Mesenchymal stem cell (in vitro differentiated cells and primary cell): ENCODE results near the gene SLC38A4.
"Not testable (repeated sequence)": the region's sequence is repeated elsewhere in the genome, so short reads cannot be mapped to it uniquely, and the experiment has no call there.

Source experiments
- DNase-seq: peaks from one replicate; pipeline ENCODE4 v3.0.0-alpha.2; 2013
- H2AFZ ChIP-seq: one replicate; pipeline ENCODE4 v1.6.1; 2013; ENCODE audit warnings: low read depth, mild to moderate bottlenecking, control low read depth, inconsistent platforms, low read length, moderate library complexity
- H2AK5ac ChIP-seq: 2 replicates; pipeline ENCODE4 v1.6.1; 2013; ENCODE audit warnings: low read length, moderate library complexity, mild to moderate bottlenecking, inconsistent platforms; ENCODE audit not compliant: severe bottlenecking
- H2BK120ac ChIP-seq: one replicate; pipeline ENCODE4 v1.6.1; 2013; ENCODE audit warnings: low read depth, mild to moderate bottlenecking, inconsistent platforms, low read length, moderate library complexity
- H2BK12ac ChIP-seq, 2 experiments: one replicate each; pipeline ENCODE4 v1.6.1; 2013; ENCODE audit warnings: inconsistent platforms in 2 of 2, low read length in 2 of 2, mild to moderate bottlenecking in 2 of 2, moderate library complexity in 2 of 2, control low read depth in 1 of 2
- H2BK15ac ChIP-seq: one replicate; pipeline ENCODE4 v1.6.1; 2013; ENCODE audit warnings: mild to moderate bottlenecking, low read depth, inconsistent platforms; ENCODE audit not compliant: poor library complexity, severe bottlenecking
- H2BK5ac ChIP-seq: 2 replicates; pipeline ENCODE4 v1.6.1; 2013; ENCODE audit warnings: low read depth, mild to moderate bottlenecking, low read length, control low read depth, inconsistent platforms; ENCODE audit not compliant: poor library complexity, severe bottlenecking
- H3K14ac ChIP-seq, 2 experiments: one replicate each; pipeline ENCODE4 v1.6.1; 2013; ENCODE audit warnings: inconsistent platforms in 2 of 2, low read length in 2 of 2, control low read depth in 1 of 2, mild to moderate bottlenecking in 1 of 2, moderate library complexity in 1 of 2
- H3K18ac ChIP-seq, 2 experiments: one replicate each; pipeline ENCODE4 v1.6.1; 2013; ENCODE audit warnings: inconsistent platforms in 2 of 2, low read length in 2 of 2, control low read depth in 1 of 2, low read depth in 1 of 2, mild to moderate bottlenecking in 1 of 2
- H3K23ac ChIP-seq, 2 experiments: one replicate each; pipeline ENCODE4 v1.6.1; 2013; ENCODE audit warnings: inconsistent platforms in 2 of 2, low read length in 2 of 2, mild to moderate bottlenecking in 2 of 2, moderate library complexity in 2 of 2, control low read depth in 1 of 2
- H3K27ac ChIP-seq: 2 replicates; pipeline ENCODE4 v1.5.1; 2013; ENCODE audit warnings: mild to moderate bottlenecking, moderate library complexity, low read length, control low read depth, inconsistent platforms; ENCODE audit not compliant: poor library complexity, severe bottlenecking
- H3K27me3 ChIP-seq, 2 experiments: 2 replicates each; pipeline versions ENCODE4 v1.6.1 to v1.7.0; 2013; ENCODE audit warnings: low read length in 2 of 2, mild to moderate bottlenecking in 2 of 2, moderate library complexity in 2 of 2, control low read depth in 1 of 2, inconsistent platforms in 1 of 2; ENCODE audit not compliant: control insufficient read depth in 1 of 2, insufficient read depth in 1 of 2
- H3K36me3 ChIP-seq, 2 experiments: 2 replicates each; pipeline versions ENCODE4 v1.6.1 to v1.7.0; 2013; ENCODE audit warnings: low read length in 2 of 2, control low read depth in 1 of 2, inconsistent platforms in 1 of 2, low read depth in 1 of 2, mild to moderate bottlenecking in 1 of 2; ENCODE audit not compliant: insufficient read depth in 2 of 2, control insufficient read depth in 1 of 2
- H3K4ac ChIP-seq, 2 experiments: one replicate each; pipeline ENCODE4 v1.6.1; 2013; ENCODE audit warnings: inconsistent platforms in 2 of 2, low read length in 2 of 2, mild to moderate bottlenecking in 2 of 2, moderate library complexity in 2 of 2, control low read depth in 1 of 2, low read depth in 1 of 2
- H3K4me1 ChIP-seq: 2 replicates; pipeline ENCODE4 v1.6.1; 2013; ENCODE audit warnings: low read depth, low read length, control low read depth; ENCODE audit not compliant: control insufficient read depth, insufficient read depth
- H3K4me2 ChIP-seq: 2 replicates; pipeline ENCODE4 v1.6.1; 2013; ENCODE audit warnings: low read length, mild to moderate bottlenecking, inconsistent platforms; ENCODE audit not compliant: poor library complexity, severe bottlenecking
- H3K4me3 ChIP-seq, 2 experiments: 2 replicates each; pipeline versions ENCODE4 v1.5.1 to v1.7.0; 2013; ENCODE audit warnings: low read length in 2 of 2, mild to moderate bottlenecking in 2 of 2, control low read depth in 1 of 2, low read depth in 1 of 2; ENCODE audit not compliant: insufficient read depth in 1 of 2
- H3K79me1 ChIP-seq: replicated peaks from 2 replicates; pipeline ENCODE4 v1.6.1; 2013; ENCODE audit warnings: mild to moderate bottlenecking, control low read depth, low read length, inconsistent platforms; ENCODE audit not compliant: poor library complexity, severe bottlenecking
- H3K9ac ChIP-seq: 2 replicates; pipeline ENCODE4 v1.7.0; 2013; ENCODE audit warnings: mild to moderate bottlenecking, low read length, moderate library complexity
- H3K9me3 ChIP-seq: 2 replicates; pipeline ENCODE4 v1.7.0; 2013; ENCODE audit warnings: mild to moderate bottlenecking, low read length; ENCODE audit not compliant: control insufficient read depth
- H4K8ac ChIP-seq: one replicate; pipeline ENCODE4 v1.6.1; 2013; ENCODE audit warnings: inconsistent platforms, mild to moderate bottlenecking, low read length, moderate library complexity
- H4K91ac ChIP-seq: one replicate; pipeline ENCODE4 v1.6.1; 2013; ENCODE audit warnings: mild to moderate bottlenecking, low read length, inconsistent platforms
- WGBS: methylation state at CpG from one replicate; pipeline ENCODE4 v1.1.7; 2013; ENCODE audit warnings: mixed read lengths; 5-methylcytosine and 5-hydroxymethylcytosine counted together

The SLC38A4 gene

GRCh38 chr12:46854188-46854587 lies 28.4 kb upstream of the SLC38A4 start:
- not testable (repeated sequence) for DNase-seq, H3K4me3 ChIP-seq, H2AK5ac ChIP-seq, H2AFZ ChIP-seq, H3K4ac ChIP-seq, H3K9ac ChIP-seq, H2BK12ac ChIP-seq, H3K4me1 ChIP-seq, H3K27me3 ChIP-seq, H4K8ac ChIP-seq, H3K18ac ChIP-seq, H2BK120ac ChIP-seq, H3K79me1 ChIP-seq, H2BK15ac ChIP-seq, H3K27ac ChIP-seq, H3K36me3 ChIP-seq, H3K14ac ChIP-seq, H2BK5ac ChIP-seq, H3K23ac ChIP-seq, H4K91ac ChIP-seq, H3K4me2 ChIP-seq
- H3K9me3 ChIP-seq = peaks cover 30% of the 10 kb centered on the region

DNA sequence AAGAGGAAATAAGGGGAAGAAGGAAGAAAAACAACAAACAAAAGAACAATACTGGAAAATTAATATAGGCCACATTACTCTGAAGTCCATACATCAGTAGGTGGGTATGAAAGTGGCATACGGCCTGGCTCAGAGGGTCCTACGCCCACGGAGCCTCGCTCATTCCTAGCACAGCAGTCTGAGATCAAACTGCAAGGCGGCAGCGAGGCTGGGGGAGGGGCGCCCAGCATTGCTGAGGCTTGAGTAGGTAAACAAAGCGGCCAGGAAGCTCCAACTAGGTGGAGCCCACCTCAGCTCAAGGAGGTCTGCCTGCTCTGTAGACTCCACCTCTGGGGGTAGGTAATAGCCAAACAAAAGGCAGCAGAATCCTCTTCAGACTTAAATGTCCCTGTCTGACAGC lies 23.0 kb upstream of the SLC38A4 start:
- not testable (repeated sequence) for H3K18ac ChIP-seq, H3K4me2 ChIP-seq, H3K9me3 ChIP-seq, H3K4ac ChIP-seq, H4K91ac ChIP-seq, H2BK120ac ChIP-seq, H3K27me3 ChIP-seq, H3K23ac ChIP-seq, H2BK5ac ChIP-seq, H2BK15ac ChIP-seq, H3K27ac ChIP-seq, DNase-seq, H3K79me1 ChIP-seq, H3K36me3 ChIP-seq, H3K4me1 ChIP-seq, H3K4me3 ChIP-seq, H3K9ac ChIP-seq, H2BK12ac ChIP-seq, H3K14ac ChIP-seq, H2AK5ac ChIP-seq, H2AFZ ChIP-seq
- WGBS = 79% methylated on average over 8 of the region's 8 CpGs
- H4K8ac ChIP-seq = peak overlapping the region; percentile 23

GRCh38 chr12:46847001-46847400 lies 21.2 kb upstream of the SLC38A4 start:
- no peak overlapping the region for H2BK5ac ChIP-seq
- H3K23ac ChIP-seq = no peak overlapping the region
- no peak overlapping the region for H3K4me2 ChIP-seq
- H3K27ac ChIP-seq = no peak overlapping the region
- no peaks in the 10 kb centered on the region for H3K4me1 ChIP-seq
- no peak overlapping the region for H3K4ac ChIP-seq
- DNase-seq = no peak
- no peak overlapping the region for H2BK15ac ChIP-seq
- H3K14ac ChIP-seq = no peak overlapping the region
- no peak overlapping the region for H3K4me3 ChIP-seq
- H4K91ac ChIP-seq = no peak overlapping the region
- 100% methylated on average over 1 of the region's 1 CpG for WGBS
- no peaks in the 10 kb centered on the region for H3K9me3 ChIP-seq
- H3K18ac ChIP-seq = no peak overlapping the region
- no peak overlapping the region for H4K8ac ChIP-seq
- no peaks in the 10 kb centered on the region for H3K79me1 ChIP-seq
- no peak overlapping the region for H2BK120ac ChIP-seq
- no peak overlapping the region for H2AK5ac ChIP-seq
- no peak overlapping the region for H2BK12ac ChIP-seq
- H2AFZ ChIP-seq = no peak overlapping the region
- no peaks in the 10 kb centered on the region for H3K36me3 ChIP-seq
- no peaks in the 10 kb centered on the region for H3K27me3 ChIP-seq
- H3K9ac ChIP-seq = no peak overlapping the region

GRCh38 chr12:46843811-46844210 lies 18.0 kb upstream of the SLC38A4 start:
- H2BK12ac ChIP-seq = no peak overlapping the region
- no peak overlapping the region for H2AFZ ChIP-seq
- H3K14ac ChIP-seq = no peak overlapping the region
- DNase-seq = no peak
- H3K23ac ChIP-seq = no peak overlapping the region
- no peaks in the 10 kb centered on the region for H3K4me1 ChIP-seq
- H3K18ac ChIP-seq = no peak overlapping the region
- no peak overlapping the region for H2AK5ac ChIP-seq
- H2BK15ac ChIP-seq = no peak overlapping the region
- WGBS = 92% methylated on average over 3 of the region's 3 CpGs
- H3K36me3 ChIP-seq = no peaks in the 10 kb centered on the region
- no peak overlapping the region for H2BK120ac ChIP-seq
- H3K4me2 ChIP-seq = no peak overlapping the region
- no peak overlapping the region for H4K8ac ChIP-seq
- no peaks in the 10 kb centered on the region for H3K79me1 ChIP-seq
- H3K4ac ChIP-seq = no peak overlapping the region
- no peak overlapping the region for H3K27ac ChIP-seq
- H3K27me3 ChIP-seq = no peaks in the 10 kb centered on the region
- H3K4me3 ChIP-seq = no peak overlapping the region
- H3K9ac ChIP-seq = no peak overlapping the region
- H2BK5ac ChIP-seq = no peak overlapping the region
- no peak overlapping the region for H4K91ac ChIP-seq
- H3K9me3 ChIP-seq = no peaks in the 10 kb centered on the region
